Measurements from ENCODE around the gene IL12RB1. TPM values are rescaled to one million over a fixed set of nuclear protein-coding genes. Genes with fewer than 3 reads are reported as not detected.
"Not testable (repeated sequence)": the region's sequence is repeated elsewhere in the genome, so short reads cannot be mapped to it uniquely, and the experiment has no call there.

The IL12RB1 gene
- total and polyA plus RNA-seq, 10 of the 15 experiments (the other 5 are each of a cell fraction or from before 2014, with no cell fraction given) = 2.8 to 29.9 (median 17.6) TPM

DNA sequence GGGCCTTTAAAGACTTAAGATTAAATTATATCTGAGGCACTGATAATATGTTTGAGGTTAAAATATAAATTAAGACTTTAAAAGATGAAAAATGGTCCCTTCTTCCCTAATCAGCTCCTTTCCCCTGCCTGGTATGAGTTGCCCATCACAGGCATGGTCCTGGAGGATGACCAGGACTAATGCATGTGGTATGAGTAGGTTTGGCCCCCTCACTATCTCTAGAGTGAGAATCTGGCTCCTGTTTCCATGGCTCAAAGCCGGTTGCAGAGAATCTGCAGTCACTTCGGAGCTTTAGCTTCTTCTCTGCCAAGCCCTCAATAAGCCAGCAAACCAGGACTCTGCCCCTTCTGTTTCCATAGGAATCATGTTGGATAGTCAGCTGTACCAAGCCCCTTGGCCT is 54.6 kb downstream of the IL12RB1 start:
- RAD21 ChIA-PET (ENCODE audit: unreplicated experiment); H2AFZ ChIP-seq (ENCODE audit: control insufficient read depth, low read depth, low read length); H3K79me2 ChIP-seq (ENCODE audit: control insufficient read depth, insufficient read depth, low read length); DNase-seq (ENCODE audit: low read depth, low spot score); H4K20me1 ChIP-seq (ENCODE audit: control insufficient read depth, insufficient read depth); H3K4me2 ChIP-seq (ENCODE audit: control insufficient read depth, insufficient read depth); intact Hi-C loops (cut with micrococcal nuclease; ENCODE audit: unreplicated experiment); SMC1A ChIA-PET (ENCODE audit: uncharacterized antibody, unreplicated experiment); POLR2A ChIA-PET; H3K4me3 ChIP-seq; H3K27ac ChIP-seq (ENCODE audit: control insufficient read depth, insufficient read depth); H3K27me3 ChIP-seq (replicated peaks in 1 of 2; ENCODE audit: control insufficient read depth in 2 of 2, insufficient read depth in 2 of 2, low read length in 1 of 2); H3K36me3 ChIP-seq (ENCODE audit: control insufficient read depth in 2 of 2, insufficient read depth in 2 of 2, low read length in 1 of 2); H3K4me1 ChIP-seq (ENCODE audit: control insufficient read depth, insufficient read depth, low read length); ATAC-seq; FAIRE-seq; BruUV-seq (replicated peaks); H3K9ac ChIP-seq (ENCODE audit: control insufficient read depth, insufficient read depth, low read length); H3K9me3 ChIP-seq (replicated peaks; ENCODE audit: control insufficient read depth, insufficient read depth, low read length); in situ Hi-C loops (cut with MboI): not testable (repeated sequence)
- 100% methylated on average over 2 of the region's 2 CpGs for whole genome bisulfite sequencing (ENCODE audit: insufficient coverage, insufficient replicate concordance, low lambda C conversion rate, missing lambda C conversion rate)
- CTCF ChIA-PET = interaction anchor here (1.6 kb wide), 1 partner anchor 31 kb away, joined by 4 read pairs; no protein-coding TSS in a partner anchor

DNA sequence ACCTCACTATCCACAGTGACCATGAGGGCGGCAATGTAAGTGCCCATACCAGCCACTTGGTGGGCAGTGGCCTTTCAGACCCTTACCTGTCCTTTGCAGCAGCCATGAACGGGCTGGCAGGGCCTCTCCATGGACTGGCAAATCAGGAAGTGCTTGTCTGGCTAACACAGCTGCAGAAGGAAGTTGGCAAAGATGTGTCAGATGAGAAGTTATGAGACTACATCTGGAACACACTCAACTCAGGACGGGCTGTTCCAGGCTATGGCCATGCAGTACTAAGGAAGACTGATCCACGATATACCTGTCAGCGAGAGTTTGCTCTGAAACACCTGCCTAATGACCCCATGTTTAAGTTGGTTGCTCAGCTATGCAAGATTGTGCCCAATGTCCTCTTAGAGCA is 55.3 kb downstream of the IL12RB1 start:
- BruUV-seq (replicated peaks); H3K27me3 ChIP-seq (replicated peaks in 1 of 2; ENCODE audit: control insufficient read depth in 2 of 2, insufficient read depth in 2 of 2, low read length in 1 of 2); H3K4me1 ChIP-seq (ENCODE audit: control insufficient read depth, insufficient read depth, low read length); H2AFZ ChIP-seq (ENCODE audit: control insufficient read depth, low read depth, low read length); H3K4me3 ChIP-seq; RAD21 ChIA-PET (ENCODE audit: unreplicated experiment); intact Hi-C loops (cut with micrococcal nuclease; ENCODE audit: unreplicated experiment); FAIRE-seq; H3K9ac ChIP-seq (ENCODE audit: control insufficient read depth, insufficient read depth, low read length); H4K20me1 ChIP-seq (ENCODE audit: control insufficient read depth, insufficient read depth); in situ Hi-C loops (cut with MboI); DNase-seq (ENCODE audit: low read depth, low spot score); ATAC-seq; H3K36me3 ChIP-seq (ENCODE audit: control insufficient read depth in 2 of 2, insufficient read depth in 2 of 2, low read length in 1 of 2); H3K9me3 ChIP-seq (replicated peaks; ENCODE audit: control insufficient read depth, insufficient read depth, low read length); POLR2A ChIA-PET; H3K4me2 ChIP-seq (ENCODE audit: control insufficient read depth, insufficient read depth); H3K79me2 ChIP-seq (ENCODE audit: control insufficient read depth, insufficient read depth, low read length); H3K27ac ChIP-seq (ENCODE audit: control insufficient read depth, insufficient read depth): not testable (repeated sequence)
- CTCF ChIA-PET = interaction anchor here (1.6 kb wide), 1 partner anchor 32 kb away, joined by 4 read pairs; no protein-coding TSS in a partner anchor
- SMC1A ChIA-PET (ENCODE audit: uncharacterized antibody, unreplicated experiment) = interaction anchor here (0.7 to 1.0 kb wide), 2 partner anchors 12 to 18 kb away, joined by 3 read pairs; no protein-coding TSS in a partner anchor
- WGBS (ENCODE audit: insufficient coverage, insufficient replicate concordance, low lambda C conversion rate, missing lambda C conversion rate) = 54% methylated on average over 5 of the region's 5 CpGs

All from GM12878 (cell line).